Measurements from ENCODE around the gene RPGRIP1L.

The RPGRIP1L gene

GRCh38 chr16:53598511-53599275, 105.0 kb downstream of the RPGRIP1L start:
- DNase-seq, result no peak

GRCh38 chr16:53597776-53598175, 105.9 kb downstream of the RPGRIP1L start:
- no peak for DNase-seq

GRCh38 chr16:53588081-53588648, 115.5 kb downstream of the RPGRIP1L start:
- no peak for DNase-seq

- DNase-seq, result no peak
Observed at GRCh38 chr16:53583401-53583800, 120.3 kb downstream of the RPGRIP1L start.

- DNase-seq, result no peak
Observed at GRCh38 chr16:53581784-53582183, 121.9 kb downstream of the RPGRIP1L start.

- no peak for DNase-seq
Observed at GRCh38 chr16:53580038-53580802, 123.4 kb downstream of the RPGRIP1L start.

GRCh38 chr16:53576904-53577303, 126.8 kb downstream of the RPGRIP1L start:
- DNase-seq, result no peak

- DNase-seq, result no peak
Observed at GRCh38 chr16:53576210-53576609, 127.4 kb downstream of the RPGRIP1L start.

GRCh38 chr16:53571763-53572162, 131.9 kb downstream of the RPGRIP1L start:
- no peak for DNase-seq

- no peak for DNase-seq
Observed at GRCh38 chr16:53566552-53567245, 137.0 kb downstream of the RPGRIP1L start.

GRCh38 chr16:53565296-53565863, 138.3 kb downstream of the RPGRIP1L start:
- no peak for DNase-seq

- no peak for DNase-seq
Observed at GRCh38 chr16:53563426-53563825, 140.2 kb downstream of the RPGRIP1L start.

- no peak for DNase-seq
Observed at GRCh38 chr16:53561101-53561888, 142.4 kb downstream of the RPGRIP1L start.

- DNase-seq, result no peak
Observed at GRCh38 chr16:53559270-53559951, 144.2 kb downstream of the RPGRIP1L start.

- DNase-seq, result no peak
Observed at GRCh38 chr16:53558710-53559109, 144.9 kb downstream of the RPGRIP1L start.

GRCh38 chr16:53556521-53556920, 147.1 kb downstream of the RPGRIP1L start:
- DNase-seq, result peak; percentile 48

GRCh38 chr16:53549970-53550690, 153.5 kb downstream of the RPGRIP1L start:
- peak; percentile 95 for DNase-seq
